SIG-M5 (cell line): ENCODE measurements around the gene EP400.
"Not testable (repeated sequence)": the region's sequence is repeated elsewhere in the genome, so short reads cannot be mapped to it uniquely, and the experiment has no call there.

Experiments used
- DNase-seq: peaks from one replicate; lab custom pipeline; 2025; lab: John Stamatoyannopoulos, UW

Gene EP400

GRCh38 chr12:132094269-132094891, 144.6 kb downstream of the EP400 start:
- DNase-seq, result no peak

- no peak for DNase-seq
Measured at GRCh38 chr12:132095520-132096409, 146.0 kb downstream of the EP400 start.

- no peak for DNase-seq
Measured at GRCh38 chr12:132099739-132100138, 150.0 kb downstream of the EP400 start.

GRCh38 chr12:132100306-132101065, 150.7 kb downstream of the EP400 start:
- DNase-seq, result no peak

GRCh38 chr12:132102297-132102696, 152.6 kb downstream of the EP400 start:
- DNase-seq, result no peak

- DNase-seq, result not testable (repeated sequence)
Measured at GRCh38 chr12:132103072-132103471, 153.3 kb downstream of the EP400 start.

GRCh38 chr12:132103542-132104308, 154.0 kb downstream of the EP400 start:
- DNase-seq, result no peak

- no peak for DNase-seq
Measured at GRCh38 chr12:132105467-132105866, 155.7 kb downstream of the EP400 start.

- no peak for DNase-seq
Measured at GRCh38 chr12:132106921-132107320, 157.2 kb downstream of the EP400 start.

- no peak for DNase-seq
Measured at GRCh38 chr12:132108211-132108832, 158.6 kb downstream of the EP400 start.

- no peak for DNase-seq
Measured at GRCh38 chr12:132109741-132110140, 160.0 kb downstream of the EP400 start.

GRCh38 chr12:132110677-132111076, 160.9 kb downstream of the EP400 start:
- DNase-seq, result no peak

- no peak for DNase-seq
Measured at GRCh38 chr12:132111654-132112304, 162.0 kb downstream of the EP400 start.

- no peak for DNase-seq
Measured at GRCh38 chr12:132114667-132115066, 164.9 kb downstream of the EP400 start.

GRCh38 chr12:132115500-132115899, 165.8 kb downstream of the EP400 start:
- no peak for DNase-seq

GRCh38 chr12:132116709-132117557, 167.2 kb downstream of the EP400 start:
- DNase-seq, result no peak

GRCh38 chr12:132117558-132117875, 167.8 kb downstream of the EP400 start:
- no peak for DNase-seq

- no peak for DNase-seq
Measured at GRCh38 chr12:132118876-132119275, 169.1 kb downstream of the EP400 start.

GRCh38 chr12:132121283-132121682, 171.5 kb downstream of the EP400 start:
- no peak for DNase-seq
